HG02938 (cell line): ENCODE results near the gene LHFPL5.

Experiments
- ATAC-seq: cut with Tn5 transposase; IDR thresholded peaks from one replicate; pipeline ENCODE4 v1.9.1; 2021; ENCODE audit warnings: mild to moderate bottlenecking, moderate library complexity; ENCODE audit not compliant: unreplicated experiment

Gene LHFPL5

GRCh38 chr6:35790683-35791082, 14.5 kb upstream of the LHFPL5 start:
- ATAC-seq, result no peak

GRCh38 chr6:35794536-35795452, 10.4 kb upstream of the LHFPL5 start:
- ATAC-seq, result no peak

GRCh38 chr6:35795453-35796071, 9.6 kb upstream of the LHFPL5 start:
- no peak for ATAC-seq

GRCh38 chr6:35796236-35796635, 8.9 kb upstream of the LHFPL5 start:
- no peak for ATAC-seq

- ATAC-seq, result no peak
These were observed 7.2 kb upstream of the LHFPL5 start for GRCh38 chr6:35797837-35798526.

- no peak for ATAC-seq
These were observed 6.4 kb upstream of the LHFPL5 start for GRCh38 chr6:35798706-35799105.

DNA sequence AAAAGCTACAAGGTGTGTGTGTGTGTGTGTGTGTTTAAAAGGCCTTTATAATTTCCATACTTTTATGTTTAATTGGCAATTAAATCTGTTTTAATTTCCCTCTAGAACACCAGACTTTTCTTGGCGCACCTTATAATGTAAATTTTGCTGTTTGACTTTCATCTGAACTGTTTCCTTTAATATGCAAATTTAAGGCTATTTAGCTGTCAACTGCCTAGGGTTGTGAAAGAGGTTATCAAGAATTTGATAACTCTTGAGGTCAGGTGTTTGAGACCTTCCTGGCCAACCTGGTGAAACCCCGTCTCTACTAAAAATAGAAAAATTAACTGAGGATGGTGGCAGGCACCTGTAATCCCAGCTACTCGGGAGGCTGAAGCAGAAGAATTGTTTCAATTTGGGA, 4.0 kb upstream of the LHFPL5 start:
- ATAC-seq, result no peak

DNA sequence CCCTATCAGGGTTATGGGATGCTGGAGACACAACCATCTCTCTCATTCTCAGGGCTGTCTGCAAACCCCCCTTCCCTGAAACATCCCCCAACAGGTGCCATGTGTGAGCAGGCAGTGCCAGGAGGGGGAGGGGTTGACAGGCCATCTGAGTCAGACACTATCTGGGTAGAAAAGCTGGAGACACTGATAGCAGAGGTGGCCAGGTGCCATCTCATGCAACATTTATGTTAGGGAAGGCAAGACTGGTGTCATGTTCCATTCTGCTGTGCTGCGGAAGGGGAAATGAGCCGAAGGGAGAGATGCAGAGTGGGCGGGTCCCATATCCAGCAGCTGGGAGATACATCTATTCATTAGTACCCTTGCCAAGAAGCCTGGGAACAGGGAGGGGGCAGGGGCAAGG, 3.5 kb downstream of the LHFPL5 start:
- no peak for ATAC-seq

DNA sequence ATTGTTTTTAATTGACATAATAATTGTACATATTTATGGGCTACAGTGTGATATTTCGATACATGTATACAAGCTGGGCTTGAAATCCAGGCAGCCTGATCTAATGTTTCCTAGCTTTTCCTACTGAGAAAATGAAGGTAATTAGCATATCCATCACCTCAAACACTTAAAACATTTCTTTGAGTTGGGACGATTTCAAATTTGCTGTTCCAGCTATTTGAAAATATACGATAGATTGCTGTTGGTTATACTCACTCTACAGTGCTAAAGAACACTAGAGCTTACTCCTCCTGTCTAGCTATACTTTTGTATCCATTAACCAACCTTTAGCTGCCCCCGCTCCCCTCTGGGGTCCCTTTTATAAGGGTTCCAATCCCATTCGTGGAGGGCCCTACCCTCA, 4.7 kb downstream of the LHFPL5 start:
- ATAC-seq, result no peak

DNA sequence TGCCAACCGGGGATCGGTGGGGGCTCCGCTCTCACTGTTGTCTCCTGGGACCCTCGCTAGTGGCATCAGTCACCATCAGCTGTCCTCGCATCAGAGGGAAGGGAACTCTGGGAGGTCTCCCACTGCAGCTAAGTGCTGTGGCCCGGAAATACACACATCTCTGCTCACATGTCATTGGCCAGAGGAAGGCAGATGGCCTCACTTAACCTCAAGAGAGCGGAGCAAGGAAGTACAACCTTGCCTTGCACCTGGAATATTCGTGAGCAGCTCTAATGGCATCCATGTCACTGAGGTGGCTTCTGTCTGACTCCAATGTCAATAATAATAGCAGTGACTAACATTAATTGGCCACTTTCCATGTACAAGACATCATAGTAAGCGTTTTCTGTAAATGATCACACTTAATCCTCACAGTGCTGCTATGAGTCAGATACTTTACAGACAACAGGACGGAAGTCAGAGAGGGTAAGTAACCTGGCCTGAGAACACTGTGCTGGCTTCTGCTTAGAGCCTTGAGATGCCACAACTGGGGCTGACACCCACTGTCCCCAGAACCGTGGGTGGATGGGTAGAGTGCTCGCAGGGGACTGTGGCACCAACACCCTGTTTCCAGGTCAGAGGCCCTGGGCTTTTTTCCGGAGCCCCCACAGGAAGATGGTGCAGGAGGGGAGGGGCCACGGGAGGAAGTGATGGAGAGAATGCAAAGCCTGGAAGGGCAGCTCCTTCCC, 6.0 kb downstream of the LHFPL5 start:
- ATAC-seq, result no peak

GRCh38 chr6:35811699-35811995, 6.5 kb downstream of the LHFPL5 start:
- ATAC-seq, result no peak

GRCh38 chr6:35817515-35817914, 12.4 kb downstream of the LHFPL5 start:
- no peak for ATAC-seq

DNA sequence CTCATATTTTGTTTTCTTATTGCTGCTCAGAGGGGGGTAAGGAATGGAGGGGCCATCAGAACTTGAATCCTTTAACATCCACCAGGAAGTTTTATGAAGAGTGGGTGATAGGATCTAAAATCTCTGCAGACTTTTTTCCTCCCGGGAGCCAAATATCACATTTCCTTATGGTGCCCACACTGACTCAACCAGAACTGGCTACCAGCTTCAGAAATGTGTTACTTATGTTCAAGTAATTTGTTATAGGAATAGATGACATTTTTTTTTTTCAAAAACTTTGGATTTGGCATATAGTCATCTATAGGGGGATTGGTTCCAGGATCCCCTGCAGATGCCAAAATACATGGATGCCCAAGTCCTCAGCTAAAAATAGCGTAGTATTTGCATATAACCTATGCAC, 18.4 kb downstream of the LHFPL5 start:
- ATAC-seq, result no peak

- no peak for ATAC-seq
These were observed 19.5 kb downstream of the LHFPL5 start for GRCh38 chr6:35824552-35825192.

- ATAC-seq, result no peak
These were observed 24.2 kb downstream of the LHFPL5 start for GRCh38 chr6:35829306-35829705.

- no peak for ATAC-seq
These were observed 26.3 kb downstream of the LHFPL5 start for GRCh38 chr6:35831257-35832007.

- ATAC-seq, result no peak
These were observed 28.4 kb downstream of the LHFPL5 start for GRCh38 chr6:35833536-35833935.

GRCh38 chr6:35839019-35839418, 33.9 kb downstream of the LHFPL5 start:
- ATAC-seq, result no peak

DNA sequence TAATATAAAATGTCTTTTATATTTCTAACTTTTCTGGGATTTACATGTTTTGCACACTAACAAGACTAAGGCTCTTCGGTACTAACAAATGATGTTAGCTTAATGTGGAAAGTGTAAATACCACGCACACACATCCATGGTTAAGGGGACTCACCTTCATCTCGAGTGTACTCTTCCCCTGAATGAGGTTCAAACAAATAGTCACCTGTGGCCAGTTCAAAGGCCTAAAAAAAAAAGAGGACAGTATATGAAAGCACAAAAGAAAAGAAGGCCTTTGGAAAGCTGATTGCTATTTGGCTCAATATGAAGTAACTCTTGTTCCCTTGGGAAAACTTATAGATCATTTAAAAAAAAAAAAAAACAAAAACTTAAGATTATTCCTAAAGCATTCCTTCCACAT, 37.2 kb downstream of the LHFPL5 start:
- ATAC-seq, result no peak

- no peak for ATAC-seq
These were observed 39.1 kb downstream of the LHFPL5 start for GRCh38 chr6:35844290-35844689.
